Brain pericyte (primary cell): Measurements from ENCODE around the gene KCNJ10.
"Not testable (repeated sequence)": the region's sequence is repeated elsewhere in the genome, so short reads cannot be mapped to it uniquely, and the experiment has no call there.

Experiments
- DNase-seq: peaks from one replicate; pipeline ENCODE4 v3.0.0-alpha.2; 2012; ENCODE audit warnings: low read depth, low spot score

The KCNJ10 gene

DNA sequence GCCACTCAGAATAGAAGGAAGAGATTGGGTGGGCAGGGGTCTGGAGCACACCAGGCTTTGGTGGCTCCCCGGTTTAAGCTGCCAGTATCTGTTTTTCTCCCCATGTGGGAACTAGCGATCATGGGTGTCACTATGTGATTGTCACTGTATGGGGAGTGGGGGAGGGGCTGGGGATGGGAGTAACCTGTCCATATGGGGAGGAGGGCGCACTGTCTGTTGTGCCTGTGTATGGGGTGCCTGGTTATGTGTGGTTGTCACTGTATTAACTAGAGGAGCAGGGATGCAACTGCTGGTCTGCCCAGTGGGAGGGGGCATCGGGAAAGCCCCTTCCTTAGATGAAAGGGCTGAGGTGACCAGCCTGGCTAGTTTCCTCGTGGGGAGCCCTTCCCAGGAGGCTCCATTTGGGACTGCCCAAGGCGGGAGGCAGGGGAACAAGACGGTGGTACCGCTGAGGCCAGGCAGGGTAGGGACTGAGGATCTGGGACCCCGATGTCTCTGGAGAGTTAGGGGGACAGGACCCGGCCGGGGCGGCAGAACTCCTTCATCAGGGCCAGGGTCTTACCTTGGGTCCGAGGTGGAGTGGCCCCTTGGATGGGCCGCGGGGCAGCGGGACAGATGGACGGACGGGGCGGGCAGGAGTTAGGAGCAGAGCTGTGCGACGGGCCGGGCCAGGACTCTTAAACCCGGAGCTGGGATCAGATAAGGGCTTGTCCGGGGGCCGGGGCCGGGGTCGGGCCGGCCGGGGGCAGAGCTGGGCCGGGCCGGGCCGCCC lies at the start of gene KCNJ10:
TSS of gene KCNJ10 (minus strand) at position 701 of the 772 bp plus-strand sequence. CDS start 27,628 bp downstream, outside the sequence.
- no peak for DNase-seq

DNA sequence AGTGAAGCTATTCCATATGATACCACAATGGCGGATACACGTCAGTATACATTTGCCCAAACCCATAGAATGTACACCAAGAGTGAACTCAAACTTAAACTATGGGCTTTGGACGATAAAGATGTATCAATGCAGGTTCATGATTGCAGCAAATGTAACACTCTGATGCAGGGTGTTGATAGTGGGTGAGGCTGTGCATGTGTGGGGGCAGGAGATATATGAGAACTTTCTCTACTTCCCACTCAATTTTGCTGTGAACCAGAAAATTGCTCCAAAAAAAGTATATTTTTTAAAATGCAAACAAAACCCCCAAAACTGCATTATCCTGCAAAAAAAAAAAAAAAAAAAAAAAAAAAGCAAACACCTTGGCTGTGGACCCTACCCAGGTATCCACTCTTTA lies 49.0 kb upstream of the KCNJ10 start:
- DNase-seq, result no peak

DNA sequence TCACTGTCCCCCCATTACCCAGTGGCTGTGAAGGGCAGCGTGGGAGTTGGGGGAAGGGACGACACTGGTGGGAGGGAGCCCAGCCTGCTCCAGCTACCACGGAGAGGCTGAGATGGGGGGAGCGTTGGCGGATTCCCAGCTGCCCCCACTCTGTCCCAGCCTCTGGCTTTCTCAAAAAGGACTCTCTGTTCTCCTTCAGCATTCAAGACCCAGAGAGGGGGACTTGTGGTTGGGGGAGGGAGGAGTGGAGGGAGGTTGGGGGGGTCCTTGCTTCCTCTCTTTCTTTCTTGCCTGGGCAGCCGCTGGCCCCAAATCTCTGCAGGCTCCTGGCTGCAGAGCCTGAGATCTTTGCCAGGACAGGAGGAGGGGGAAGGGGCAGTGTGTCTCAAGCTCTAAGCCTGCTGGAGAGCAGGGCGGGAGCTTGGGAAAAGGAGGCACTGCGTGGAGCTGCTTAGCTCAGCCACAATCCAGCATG lies 47.8 kb upstream of the KCNJ10 start:
- no peak for DNase-seq

DNA sequence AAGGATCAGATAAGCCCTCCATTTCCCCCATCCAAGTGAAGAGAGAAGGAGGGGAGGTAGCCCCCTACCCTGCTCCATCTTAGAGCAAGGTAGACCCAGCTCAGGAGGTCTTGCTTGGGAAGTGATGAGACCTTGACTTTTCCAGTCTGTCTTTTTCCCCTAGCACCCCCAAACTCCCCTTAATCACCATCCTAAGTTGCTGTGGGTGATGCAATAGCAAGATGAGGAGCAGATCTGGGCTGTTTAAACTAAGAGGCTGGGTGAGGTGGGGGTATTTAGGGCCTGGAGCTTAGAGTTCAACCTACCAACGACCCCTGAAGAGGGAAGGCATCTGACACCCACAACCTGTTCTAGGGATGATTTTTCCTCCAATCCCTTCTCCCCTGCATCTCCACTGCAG lies 47.3 kb upstream of the KCNJ10 start:
- no peak for DNase-seq

DNA sequence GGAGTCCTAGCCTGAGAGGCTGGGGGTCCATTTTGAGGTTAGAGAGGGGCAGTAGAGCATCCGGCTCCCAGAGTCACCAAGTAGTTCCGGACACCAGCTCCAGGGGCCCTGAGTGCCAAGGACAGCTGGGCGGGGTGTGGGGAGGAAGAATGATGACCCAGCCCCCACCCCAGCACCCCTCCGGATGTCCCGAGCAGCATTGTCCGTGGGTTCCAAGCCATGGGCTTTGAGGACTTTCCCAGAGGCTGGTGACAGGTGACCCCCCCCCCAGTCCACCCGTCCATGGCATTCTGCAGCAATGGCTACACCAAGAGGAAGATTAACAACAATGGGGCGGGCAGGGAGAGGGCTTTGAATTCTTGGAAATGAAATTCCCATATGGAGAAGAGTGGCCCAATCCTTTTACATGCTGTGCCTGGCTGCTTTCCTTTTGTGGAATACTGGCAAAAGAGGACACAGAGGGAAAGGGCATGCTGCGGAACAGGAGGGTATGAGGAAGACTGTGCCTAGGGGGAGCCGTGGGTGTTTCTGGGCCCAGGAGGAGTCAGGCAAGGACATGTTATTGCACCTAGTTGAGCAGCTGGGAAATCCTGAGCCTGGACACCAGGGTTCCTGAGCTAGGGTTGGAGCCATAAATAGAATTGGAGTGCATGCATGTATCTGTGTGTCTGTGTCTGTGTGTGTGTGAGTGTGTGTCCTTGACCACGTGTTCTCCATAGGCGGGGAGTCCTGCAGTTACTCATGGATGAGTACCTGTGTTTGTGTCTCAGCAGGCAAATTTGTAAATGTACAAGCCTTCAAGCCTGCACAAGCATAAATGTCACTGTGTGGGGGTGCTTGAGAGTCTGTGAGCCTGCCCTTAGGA lies 46.6 kb upstream of the KCNJ10 start:
- DNase-seq, result no peak

DNA sequence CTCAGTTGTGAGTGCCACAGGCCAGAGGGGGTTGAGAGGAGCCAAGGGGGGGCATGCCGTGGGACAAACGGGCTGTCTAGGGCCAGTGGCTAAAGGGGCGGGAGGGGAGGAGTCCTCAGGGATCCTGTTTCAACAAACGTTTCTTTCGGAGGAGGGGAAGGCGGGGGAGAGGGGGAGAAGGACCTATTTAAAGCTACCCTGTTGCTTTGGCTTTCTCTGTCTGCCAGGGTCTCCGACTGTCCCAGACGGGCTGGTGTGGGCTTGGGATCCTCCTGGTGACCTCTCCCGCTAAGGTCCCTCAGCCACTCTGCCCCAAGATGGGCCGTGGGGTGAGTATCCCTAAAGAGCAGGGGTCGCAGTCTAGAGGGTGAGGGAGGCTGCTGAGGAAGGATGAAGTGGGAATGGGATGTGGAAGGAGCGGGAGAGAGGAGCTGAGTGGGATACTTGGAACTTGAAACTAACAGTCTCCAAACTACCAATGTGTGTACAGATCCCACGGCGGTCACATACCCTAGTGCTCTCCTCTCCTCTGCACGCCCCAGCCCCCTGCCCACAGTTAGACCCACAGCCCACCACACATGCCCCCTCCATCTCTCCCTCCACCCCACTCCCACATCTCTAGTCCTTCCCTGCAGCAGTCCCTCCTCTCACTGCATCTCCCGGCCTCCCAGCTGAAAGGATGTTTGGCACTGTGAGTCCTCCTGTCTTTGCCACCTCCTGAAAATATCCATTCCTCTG lies 45.8 kb upstream of the KCNJ10 start, which contains the start of gene ATP1A2:
TSS of gene ATP1A2 (plus strand) at position 215 of the 738 bp plus-strand sequence. CDS start at position 318, 103 bp downstream.
- DNase-seq, result no peak

DNA sequence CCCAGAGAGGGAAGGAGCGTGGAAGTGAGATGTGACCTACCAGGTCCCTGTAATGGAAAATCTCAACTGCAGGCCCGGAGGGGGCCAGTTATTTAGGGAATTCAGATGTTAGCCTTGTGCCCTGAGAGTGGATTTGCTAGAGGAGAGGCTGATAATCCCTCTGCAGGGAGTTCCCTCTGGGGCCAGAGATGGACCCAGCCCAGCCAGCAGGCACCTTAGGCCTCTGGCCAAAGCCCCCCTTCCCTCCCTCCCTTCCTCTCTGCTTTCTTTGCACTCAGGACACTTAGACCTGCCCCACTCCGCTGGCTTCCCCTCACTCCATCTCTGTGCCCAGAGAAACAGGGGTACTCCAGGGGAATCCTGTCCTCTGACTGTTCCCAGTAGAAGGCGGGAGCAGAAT lies 44.1 kb upstream of the KCNJ10 start:
- no peak for DNase-seq

DNA sequence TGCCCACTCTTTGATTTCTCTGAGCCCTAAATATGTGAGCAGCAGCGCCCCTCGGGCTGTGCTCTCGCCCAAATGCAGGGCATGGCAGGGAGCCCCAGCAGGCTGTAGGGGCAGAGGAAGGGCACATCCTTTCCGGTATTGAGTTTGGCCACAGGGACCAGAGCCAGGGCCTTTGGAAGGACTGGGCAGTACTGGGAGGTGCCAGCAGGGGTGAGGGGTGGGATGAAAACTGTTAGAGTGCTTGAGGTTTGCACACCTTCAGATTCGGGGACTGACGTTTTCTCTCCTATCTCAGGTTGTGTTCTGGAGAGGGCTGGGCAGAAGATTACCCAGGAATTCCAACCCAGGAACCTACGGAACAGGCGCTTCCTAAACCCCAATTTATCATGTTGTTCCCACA lies 43.4 kb upstream of the KCNJ10 start:
- DNase-seq, result no peak

DNA sequence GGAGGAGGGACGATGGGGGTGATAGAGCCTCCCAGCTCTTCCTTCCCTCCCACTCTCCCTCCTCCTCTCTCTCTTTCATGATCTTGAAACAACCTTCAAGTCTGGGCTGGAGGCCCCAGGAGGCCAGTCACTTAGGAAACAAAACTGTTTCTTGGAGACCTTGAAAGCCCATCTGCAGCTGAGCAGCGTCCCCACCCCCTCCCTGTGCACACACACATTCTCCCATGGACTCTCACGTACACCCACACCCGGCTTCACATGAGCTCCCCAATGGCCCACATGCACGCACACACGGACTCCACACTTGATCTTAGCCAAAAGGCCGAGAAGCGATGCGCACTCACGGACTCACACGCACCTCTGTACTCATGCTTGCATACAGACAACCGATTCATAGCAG lies 42.4 kb upstream of the KCNJ10 start:
- DNase-seq, result no peak

DNA sequence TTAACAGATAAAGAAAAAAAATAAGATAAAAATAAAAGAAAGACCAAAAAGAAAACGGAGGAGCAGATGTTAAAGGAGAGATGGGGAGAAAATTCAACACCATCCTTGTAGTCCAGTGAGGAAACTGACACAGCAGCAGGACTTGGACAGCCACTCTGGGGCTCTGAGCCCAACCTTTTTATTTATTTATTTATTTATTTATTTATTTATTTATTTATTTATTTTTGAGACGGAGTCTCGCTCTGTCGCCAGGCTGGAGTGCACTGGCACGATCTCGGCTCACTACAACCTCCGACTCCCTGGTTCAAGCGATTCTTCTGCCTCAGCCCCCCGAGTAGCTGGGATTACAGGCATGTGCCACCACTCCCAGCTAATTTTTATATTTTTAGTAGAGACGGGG lies 41.5 kb upstream of the KCNJ10 start:
- DNase-seq, result not testable (repeated sequence)

DNA sequence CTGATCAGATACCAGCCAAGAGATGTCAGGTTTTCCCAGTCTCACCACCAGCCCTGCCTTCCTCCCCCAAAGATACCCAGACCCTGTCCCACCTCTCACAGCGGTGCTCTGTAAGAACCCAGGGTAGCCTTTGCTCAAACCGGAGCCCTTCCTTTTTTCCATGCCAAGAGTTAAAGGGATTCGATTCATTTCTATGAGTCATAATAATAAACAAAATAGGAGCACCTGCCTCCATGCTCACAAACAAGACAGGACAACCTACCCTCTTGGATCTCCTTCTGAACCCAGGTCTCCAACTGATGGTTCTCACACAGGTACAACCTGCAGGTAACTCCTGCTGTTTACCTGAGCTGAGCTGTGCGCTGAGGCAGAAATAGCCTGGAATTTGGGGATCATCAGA lies 39.7 kb upstream of the KCNJ10 start:
- DNase-seq, result no peak

DNA sequence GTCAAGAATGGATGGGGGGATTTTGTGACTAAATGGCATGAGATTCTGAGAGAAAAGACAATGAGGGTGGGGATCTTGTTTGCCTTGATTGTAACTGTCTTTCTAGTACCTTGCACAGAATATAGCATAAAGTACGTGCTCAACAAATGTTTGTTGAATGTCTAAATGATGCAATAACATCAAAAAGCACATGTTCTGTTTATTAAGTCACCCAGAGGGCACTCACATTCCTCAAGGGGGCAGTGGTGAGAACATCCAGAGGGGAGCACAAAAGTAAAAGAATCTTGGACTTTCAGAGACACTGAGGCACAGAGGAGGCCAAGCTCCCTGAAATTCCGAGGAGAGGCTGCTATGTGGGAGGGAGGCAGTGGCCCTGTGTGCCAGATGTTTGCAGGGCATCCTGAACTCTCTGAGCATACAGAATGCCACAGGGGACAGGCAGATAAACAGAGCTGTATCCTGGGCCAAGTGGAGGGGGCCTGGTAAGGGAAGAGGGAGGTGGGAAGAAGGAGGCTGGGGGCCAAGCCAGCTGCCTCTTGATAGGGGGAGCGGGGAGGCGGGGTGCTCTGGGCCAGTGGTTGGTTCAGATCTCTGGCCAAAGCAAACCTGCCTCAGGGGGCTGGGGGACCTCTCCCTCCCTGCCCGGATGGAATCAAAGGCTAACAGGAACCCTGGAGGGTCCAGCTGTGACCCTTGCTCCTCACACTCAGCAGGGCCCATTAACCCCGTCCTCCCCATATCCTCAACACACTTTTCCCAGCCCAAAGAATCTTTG lies 39.1 kb upstream of the KCNJ10 start:
- peak; percentile 96 for DNase-seq

DNA sequence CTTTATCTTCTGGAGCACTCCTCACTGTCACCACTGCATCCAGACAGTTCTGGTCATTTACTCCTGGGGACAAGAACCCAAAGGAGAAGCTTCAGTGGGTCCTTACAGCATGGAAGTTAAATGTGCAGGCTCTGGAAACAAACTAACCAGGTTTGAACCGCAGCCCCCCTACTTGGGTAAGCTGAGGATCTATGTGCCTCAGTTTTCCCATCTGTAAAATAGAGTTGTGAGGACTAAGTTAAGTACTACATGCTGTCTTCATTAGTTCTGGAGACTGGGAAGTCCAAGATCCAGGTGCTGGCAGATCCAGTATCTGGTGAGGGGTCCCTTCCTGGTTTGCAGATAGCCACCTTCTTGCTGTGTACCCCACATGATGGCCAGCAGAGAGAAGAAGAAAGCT lies 37.6 kb upstream of the KCNJ10 start:
- DNase-seq, result no peak

DNA sequence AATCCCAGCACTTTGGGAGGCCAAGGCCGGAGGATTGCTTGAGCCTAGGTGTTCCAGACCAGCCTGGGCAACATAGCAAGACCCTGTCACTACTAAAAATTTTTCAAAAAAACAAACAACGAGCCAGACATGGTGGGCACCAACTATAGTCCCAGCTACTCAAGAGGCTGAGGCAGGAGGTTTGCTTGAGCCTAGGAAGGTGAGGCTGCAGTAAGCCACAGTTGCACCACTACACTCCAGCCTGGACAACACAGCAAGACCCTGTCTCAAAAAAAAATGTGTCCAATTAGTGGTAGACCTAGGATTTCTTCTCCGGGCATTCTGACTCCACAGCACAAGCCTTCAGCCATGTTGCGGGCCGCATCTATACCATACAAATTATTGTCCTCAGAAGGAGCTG lies 35.2 kb upstream of the KCNJ10 start:
- no peak for DNase-seq

DNA sequence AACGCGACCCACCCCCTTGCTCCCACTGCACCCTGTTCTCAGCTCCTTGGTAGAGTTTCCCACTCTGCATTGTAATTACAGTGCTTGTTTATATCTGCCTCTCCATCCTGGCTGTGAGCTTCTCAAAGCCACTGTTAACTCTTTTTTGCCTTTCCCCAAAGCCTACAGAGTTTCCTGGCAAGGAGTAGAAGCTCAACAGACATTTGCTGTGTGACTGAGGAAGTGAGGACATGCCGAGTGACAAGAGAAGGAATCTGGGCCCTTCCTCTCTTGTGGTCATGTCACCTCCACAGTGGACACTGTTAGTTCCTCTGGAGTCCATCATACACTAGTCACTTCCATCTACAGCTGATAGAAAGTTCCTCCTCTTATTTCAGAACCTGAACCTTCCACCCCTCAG lies 34.5 kb upstream of the KCNJ10 start:
- DNase-seq, result no peak

DNA sequence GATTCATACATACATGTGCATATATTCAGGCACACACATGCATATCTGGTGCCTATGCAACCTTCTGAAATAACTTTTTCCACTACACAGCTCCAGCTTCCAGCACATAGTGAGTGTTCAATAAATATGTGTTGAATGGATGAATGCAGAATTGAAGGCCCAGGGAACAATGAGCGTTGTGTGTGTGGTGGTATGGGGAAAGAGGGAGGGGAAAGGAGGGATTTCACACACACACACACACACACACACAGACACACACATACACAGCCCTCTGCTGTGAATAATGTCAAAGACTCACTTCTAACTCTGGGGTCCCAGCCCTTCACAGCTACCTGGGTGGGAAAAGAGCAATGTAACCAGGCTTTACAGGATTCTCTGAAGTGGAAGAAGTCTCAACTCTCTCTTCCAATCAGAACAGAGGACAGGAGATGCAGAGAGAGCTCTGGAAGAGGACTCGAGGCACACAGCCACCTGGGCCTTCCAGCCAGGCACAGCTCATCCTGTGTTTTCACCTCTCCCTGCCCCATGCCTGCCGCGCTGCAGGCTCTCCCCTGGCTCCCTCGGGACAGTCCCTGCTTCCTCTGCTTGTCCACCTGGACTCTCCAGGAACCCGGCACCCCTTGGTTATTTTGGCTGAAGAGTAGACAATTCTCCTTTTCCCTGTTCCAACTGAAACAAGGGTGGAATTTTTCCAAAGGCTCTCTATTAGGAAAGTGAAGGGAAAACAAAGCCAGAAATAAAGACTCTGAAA lies 33.9 kb upstream of the KCNJ10 start:
- peak; percentile 76 for DNase-seq

DNA sequence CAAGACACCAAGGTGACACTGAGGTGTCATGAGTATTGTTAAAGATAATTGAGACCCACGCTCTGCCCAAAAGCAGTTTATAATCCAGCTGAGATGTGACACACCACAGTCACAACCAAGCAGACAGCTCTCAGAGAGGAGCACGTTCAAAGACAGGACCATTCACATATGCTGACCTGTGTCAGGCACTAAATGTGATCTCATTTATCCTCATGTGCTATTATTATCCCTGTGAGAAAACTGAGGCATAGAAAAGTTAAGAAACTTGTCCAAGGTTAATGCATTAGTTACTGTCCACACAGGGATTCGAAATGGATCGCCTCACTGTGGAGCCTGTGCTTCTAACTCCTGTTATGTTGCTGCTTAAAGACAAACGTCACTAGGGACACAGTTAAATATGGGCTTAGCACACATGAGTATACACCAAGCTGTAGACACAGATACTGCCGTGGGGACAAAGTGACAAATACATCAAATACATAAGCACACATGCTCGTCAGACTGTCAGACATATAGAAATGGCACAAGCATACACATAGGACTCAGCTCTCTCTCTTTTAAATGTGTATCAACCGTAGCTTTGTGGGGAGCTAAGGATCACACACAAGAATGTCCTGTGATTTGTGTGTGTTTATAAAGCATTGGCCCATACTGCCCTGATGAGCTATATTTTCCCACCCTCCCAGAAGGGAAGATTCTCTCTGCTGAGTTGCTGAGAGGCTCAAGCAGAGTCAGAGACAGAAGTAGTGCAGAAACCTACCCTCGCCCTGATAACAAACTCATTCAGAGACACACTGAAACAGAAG lies 32.0 kb upstream of the KCNJ10 start:
- DNase-seq, result no peak

DNA sequence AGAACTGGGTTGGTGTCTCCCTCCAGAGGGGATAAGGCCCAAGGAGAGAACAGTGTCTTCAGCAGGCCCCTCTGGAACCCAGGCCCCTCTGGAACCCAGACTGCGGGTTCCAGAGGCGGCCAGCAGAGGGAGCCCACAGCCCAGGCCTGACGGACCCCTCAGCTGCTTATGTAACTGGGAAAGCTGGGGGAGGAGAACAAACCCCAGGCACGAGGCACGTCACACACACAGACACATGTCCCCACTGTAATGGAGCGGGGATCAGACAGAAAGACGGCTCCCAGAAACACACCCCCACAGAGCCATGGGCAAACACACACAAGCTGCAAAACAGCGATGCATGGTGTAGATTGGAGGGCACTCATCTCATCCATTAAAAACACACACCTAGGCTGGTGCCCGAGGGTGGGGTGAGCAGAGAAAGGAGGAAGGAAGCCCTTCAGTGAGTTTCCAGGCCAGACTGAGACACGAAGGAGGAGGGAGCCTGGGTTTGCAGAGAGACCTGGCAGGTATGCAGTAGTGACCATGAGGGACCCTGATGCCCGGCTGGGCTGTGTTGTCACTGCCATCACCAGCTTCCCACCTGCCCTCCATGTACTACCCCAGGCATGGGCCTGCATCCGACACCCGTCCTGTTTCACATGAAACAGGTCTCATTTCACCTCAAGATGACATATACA lies 31.2 kb upstream of the KCNJ10 start:
- DNase-seq, result no peak
